22Rv1 (cell line): ENCODE measurements around the gene SVIL.

Experiments
- H3K27ac ChIP-seq: fragments of 450-650 bp; 2 replicates; pipeline ENCODE4 v1.5.1; 2017
- CTCF ChIP-seq: fragments of 450-650 bp; IDR thresholded peaks from 2 replicates; pipeline ENCODE4 v1.5.1; 2017; ENCODE audit warnings: mild to moderate bottlenecking
- ZFX ChIP-seq: fragments of 450-650 bp; IDR thresholded peaks from 2 replicates; pipeline ENCODE4 v1.6.1; 2017; ENCODE audit warnings: antibody characterized with exemption, borderline replicate concordance

SVIL gene

GRCh38 chr10:29530112-29530976 is 104.4 kb downstream of the SVIL start:
- TF ChIP-seq CTCF, result no peak
- TF ChIP-seq ZFX, result no peak
- no peak overlapping the region for H3K27ac ChIP-seq

GRCh38 chr10:29529146-29529545 is 105.6 kb downstream of the SVIL start:
- TF ChIP-seq ZFX (no peak), CTCF (no peak)

GRCh38 chr10:29525762-29526161 is 109.0 kb downstream of the SVIL start:
- no peak overlapping the region for H3K27ac ChIP-seq
- TF ChIP-seq ZFX (no peak), CTCF (no peak)

More at GRCh38 chr10:29529146-29529545, 105.6 kb downstream of the SVIL start:
- no peak overlapping the region for H3K27ac ChIP-seq

GRCh38 chr10:29524720-29525119 is 110.1 kb downstream of the SVIL start:
- H3K27ac ChIP-seq, result no peak overlapping the region
- TF ChIP-seq CTCF, result no peak
- TF ChIP-seq ZFX, result no peak

- H3K27ac ChIP-seq, result no peak overlapping the region
- TF ChIP-seq CTCF (no peak), ZFX (no peak)
Measured at GRCh38 chr10:29524294-29524693, 110.5 kb downstream of the SVIL start.

- H3K27ac ChIP-seq, result no peak overlapping the region
- no peak for TF ChIP-seq ZFX
- no peak for TF ChIP-seq CTCF
Measured at GRCh38 chr10:29522918-29523317, 111.9 kb downstream of the SVIL start.

GRCh38 chr10:29522061-29522855 is 112.5 kb downstream of the SVIL start:
- TF ChIP-seq CTCF, result no peak
- H3K27ac ChIP-seq, result no peak overlapping the region
